Thyroid gland (tissue), 4 donors: Measurements from ENCODE around the gene BMP8A. TPM values are rescaled to one million over a fixed set of nuclear protein-coding genes. Genes with fewer than 3 reads are reported as not detected.
"Not testable (repeated sequence)": the region's sequence is repeated elsewhere in the genome, so short reads cannot be mapped to it uniquely, and the experiment has no call there.

Source experiments
- DNase-seq, 2 donors: peaks; one replicate each; pipeline ENCODE4 v3.0.0-alpha.2; 2019
- H3K27ac ChIP-seq, 3 donors: fragments of 200-600 bp; sonication (generic); 1 replicate in 2 of 3; 2 replicates in 1 of 3; pipeline ENCODE4 v1.5.1; 2016 to 2019; ENCODE audit warnings: mild to moderate bottlenecking in 1 of 3, moderate library complexity in 1 of 3
- H3K27me3 ChIP-seq: fragments of 200-600 bp; sonication (generic); one replicate; pipeline ENCODE4 v1.5.1; 2019
- H3K36me3 ChIP-seq, 2 donors: fragments of 200-600 bp; sonication (generic); one replicate each; pipeline ENCODE4 v1.5.1; 2016 to 2019
- H3K4me1 ChIP-seq, 2 donors: fragments of 200-600 bp; sonication (generic); one replicate each; pipeline ENCODE4 v1.5.1; 2017 to 2019
- H3K4me3 ChIP-seq, 3 donors: fragments of 200-600 bp; sonication (generic); replicated peaks in 1 of 3; 1 replicate in 2 of 3; 2 replicates in 1 of 3; pipeline ENCODE4 v1.5.1; 2016; ENCODE audit warnings: mild to moderate bottlenecking in 1 of 3
- H3K9me3 ChIP-seq: fragments of 200-600 bp; sonication (generic); one replicate; pipeline ENCODE4 v1.5.1; 2017
- CTCF ChIP-seq, 6 experiments: fragments of 200-600 bp in 3 of 6; fragments of 450-650 bp in 3 of 6; sonication (generic) in 3 of 6; IDR thresholded peaks; one replicate each; pipeline ENCODE4 v1.5.1; 2016 to 2019; ENCODE audit warnings: antibody characterized with exemption in 6 of 6, mild to moderate bottlenecking in 2 of 6, inconsistent platforms in 1 of 6, moderate library complexity in 1 of 6
- POLR2A ChIP-seq, 2 donors: fragments of 450-650 bp; IDR thresholded peaks; one replicate each; pipeline ENCODE4 v1.6.1; 2017; ENCODE audit warnings: antibody characterized with exemption in 2 of 2, mild to moderate bottlenecking in 2 of 2, moderate library complexity in 1 of 2
- WGBS, 2 donors: methylation state at CpG; one replicate each; pipeline ENCODE4 v1.1.5; 2017; 5-methylcytosine and 5-hydroxymethylcytosine counted together
- intact Hi-C: fragments of 100-400 bp; cut with DNase I; formaldehyde crosslinking; loops from one replicate; pipeline ENCODE4 v1.15.1; 2023
- total RNA-seq, 4 donors: library from RNA; depleted of rRNA; stranded (reverse); fragments of >200 nt; gene quantifications; one replicate each; pipeline ENCODE4 v1.2.3, GENCODE V29; 2016

BMP8A gene
- total RNA-seq, 4 donors from 2014 or later = 58.5 to 386 (median 270) TPM

- Histone ChIP-seq H3K4me1 (peaks cover 0 to 9% of the 10 kb centered on the region in 2 donors), H3K9me3 (no peaks in the 10 kb centered on the region), H3K27ac (no peak overlapping the region), H3K4me3 (no peak overlapping the region), H3K36me3 (no peaks in the 10 kb centered on the region), H3K27me3 (no peaks in the 10 kb centered on the region)
- no peak for TF ChIP-seq CTCF (IDR thresholded peaks at IDR 0.05)
- TF ChIP-seq POLR2A (IDR thresholded peaks at IDR 0.05) = no peak
- intact Hi-C loops = no loop called here
- 91 to 92% methylated on average over 4 of the region's 4 CpGs for WGBS, 2 donors
- DNase-seq = no peak
Measured at GRCh38 chr1:39500862-39501389, 9.5 kb downstream of the BMP8A start.

- intact Hi-C loops = no loop called here
- no peak for DNase-seq
- Histone ChIP-seq H3K9me3 (no peaks in the 10 kb centered on the region), H3K27me3 (no peaks in the 10 kb centered on the region), H3K4me1 (peaks cover 0 to 9% of the 10 kb centered on the region in 2 donors), H3K4me3 (no peak overlapping the region), H3K36me3 (no peaks in the 10 kb centered on the region), H3K27ac (no peak overlapping the region)
- TF ChIP-seq POLR2A (IDR thresholded peaks at IDR 0.05) = no peak
- 80 to 97% methylated on average over 5 of the region's 5 CpGs for WGBS, 2 donors
Measured at GRCh38 chr1:39501666-39502065, 10.2 kb downstream of the BMP8A start.

- H3K4me3 ChIP-seq, DNase-seq, H3K27me3 ChIP-seq, H3K36me3 ChIP-seq, intact Hi-C loops, H3K27ac ChIP-seq, H3K9me3 ChIP-seq: not testable (repeated sequence)
- H3K4me1 ChIP-seq = peaks cover 3 to 28% of the 10 kb centered on the region in 2 donors
- 81 to 83% methylated on average over 9 of the region's 9 CpGs for WGBS, 2 donors
Measured at GRCh38 chr1:39504436-39504835, 13.0 kb downstream of the BMP8A start.

GRCh38 chr1:39505289-39505688, 13.9 kb downstream of the BMP8A start:
- no peak for TF ChIP-seq POLR2A (IDR thresholded peaks at IDR 0.05)
- no peak for TF ChIP-seq CTCF (IDR thresholded peaks at IDR 0.05)
- intact Hi-C loops = no loop called here
- Histone ChIP-seq H3K9me3 (no peaks in the 10 kb centered on the region), H3K4me3 (no peak overlapping the region), H3K36me3 (no peaks in the 10 kb centered on the region), H3K27me3 (no peaks in the 10 kb centered on the region), H3K4me1 (peaks cover 3 to 23% of the 10 kb centered on the region in 2 donors), H3K27ac (no peak overlapping the region)
- no peak for DNase-seq

- no peak overlapping the region for H3K4me3 ChIP-seq
- H3K27ac ChIP-seq = peak overlapping the region in 1 of 3 donors; percentile 18
- H3K36me3 ChIP-seq = no peaks in the 10 kb centered on the region
- intact Hi-C loops = no loop called here
- H3K27me3 ChIP-seq = no peaks in the 10 kb centered on the region
- H3K9me3 ChIP-seq = no peaks in the 10 kb centered on the region
- DNase-seq = peak; percentile 41 to 50
- TF ChIP-seq CTCF (IDR thresholded peaks at IDR 0.05) = peak in 3 of 6 experiments; percentile 26 to 39 (median 30)
- TF ChIP-seq POLR2A (IDR thresholded peaks at IDR 0.05) = no peak
- peaks cover 3 to 23% of the 10 kb centered on the region in 2 donors for H3K4me1 ChIP-seq
- WGBS, 2 donors = 48 to 58% methylated on average over 8 to 14 of the region's 14 CpGs
Measured at GRCh38 chr1:39507230-39507928, 15.9 kb downstream of the BMP8A start.

GRCh38 chr1:39508266-39508665, 16.8 kb downstream of the BMP8A start:
- no peak overlapping the region for H3K4me3 ChIP-seq
- H3K4me1 ChIP-seq = peaks cover 3 to 23% of the 10 kb centered on the region in 2 donors
- no peaks in the 10 kb centered on the region for H3K9me3 ChIP-seq
- no peaks in the 10 kb centered on the region for H3K36me3 ChIP-seq
- H3K27ac ChIP-seq = peak overlapping the region in 1 of 3 donors; percentile 18
- no peak for DNase-seq
- intact Hi-C loops = no loop called here
- 79 to 85% methylated on average over 6 of the region's 6 CpGs for WGBS, 2 donors
- H3K27me3 ChIP-seq = no peaks in the 10 kb centered on the region
- TF ChIP-seq CTCF (IDR thresholded peaks at IDR 0.05) = no peak
- TF ChIP-seq POLR2A (IDR thresholded peaks at IDR 0.05) = no peak
